Kidney tubule cell (primary cell): ENCODE measurements around the gene MAN1A1.

ENCODE experiments used
- DNase-seq: peaks from one replicate; pipeline ENCODE4 v3.0.0-alpha.2; 2018; ENCODE audit warnings: low spot score

The MAN1A1 gene

DNA sequence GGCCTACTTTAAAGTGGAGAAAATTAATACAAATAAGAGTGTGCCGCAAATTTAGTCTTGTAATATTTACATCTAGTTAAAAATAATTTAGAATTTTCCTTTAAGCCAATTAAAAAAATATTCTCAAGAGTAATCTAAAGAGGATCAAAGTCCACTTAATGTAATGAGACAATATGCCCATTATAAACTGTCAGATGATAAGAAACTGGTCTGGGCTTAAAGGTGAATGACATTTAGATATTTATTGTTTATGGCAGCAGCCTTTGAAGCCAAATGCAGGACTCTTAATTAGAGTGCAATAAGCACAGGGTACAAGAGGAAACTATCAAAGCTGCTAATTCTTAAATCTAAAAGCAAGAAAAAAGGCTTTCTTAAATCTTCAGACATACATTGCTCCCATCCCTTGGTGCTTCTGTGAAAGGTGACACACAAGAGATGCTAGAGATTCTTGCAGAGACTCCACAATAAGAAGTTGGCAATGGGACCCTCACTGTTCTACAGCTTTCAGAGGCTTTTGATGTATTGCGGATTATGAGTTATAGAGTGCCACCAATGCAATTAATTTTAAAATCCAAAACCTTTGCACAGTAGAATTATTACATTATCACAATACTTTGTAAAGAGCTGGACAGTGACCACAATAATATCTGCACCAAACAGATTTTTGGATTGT, 116.1 kb downstream of the MAN1A1 start:
- DNase-seq: no peak

DNA sequence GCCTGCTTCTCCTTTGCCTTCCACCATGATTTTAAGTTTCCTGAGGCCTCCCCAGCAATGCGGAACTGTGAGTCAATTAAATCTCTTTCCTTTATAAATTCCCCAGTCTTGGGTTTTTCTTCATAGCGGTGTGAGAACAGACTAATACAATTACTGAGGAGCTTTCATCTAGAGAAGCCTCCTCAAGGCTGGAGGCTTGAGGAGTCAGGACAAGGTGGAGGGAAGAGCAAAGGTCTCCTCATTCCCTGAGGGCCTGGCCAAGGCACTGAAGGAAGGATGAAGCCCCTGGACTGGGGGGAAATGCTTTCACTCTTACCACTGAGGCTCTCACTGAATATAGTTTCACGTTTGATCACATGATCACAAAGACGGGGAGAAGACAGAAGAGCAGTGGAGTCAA, 118.2 kb downstream of the MAN1A1 start:
- no peak for DNase-seq

- no peak for DNase-seq
Measured at GRCh38 chr6:119230160-119230559, 119.4 kb downstream of the MAN1A1 start.

DNA sequence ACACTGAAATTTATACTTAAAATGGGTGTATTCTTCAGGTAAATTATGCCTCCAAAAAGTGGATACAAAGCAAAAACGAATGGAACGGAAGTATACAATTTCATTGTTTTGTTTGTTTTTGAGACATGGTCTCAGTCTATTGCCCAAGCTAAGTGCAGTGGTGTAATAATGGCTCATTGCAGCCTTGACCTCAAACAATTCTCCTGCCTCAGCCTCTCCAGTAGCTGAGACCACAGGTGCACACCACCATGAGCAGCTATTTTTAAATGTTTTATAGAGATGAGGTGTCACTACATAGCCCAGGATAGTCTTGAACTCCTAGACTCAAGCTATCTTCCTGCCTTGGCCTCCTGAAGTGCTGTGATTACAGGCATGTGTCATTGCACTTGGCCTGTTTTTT, 122.2 kb downstream of the MAN1A1 start:
- no peak for DNase-seq

DNA sequence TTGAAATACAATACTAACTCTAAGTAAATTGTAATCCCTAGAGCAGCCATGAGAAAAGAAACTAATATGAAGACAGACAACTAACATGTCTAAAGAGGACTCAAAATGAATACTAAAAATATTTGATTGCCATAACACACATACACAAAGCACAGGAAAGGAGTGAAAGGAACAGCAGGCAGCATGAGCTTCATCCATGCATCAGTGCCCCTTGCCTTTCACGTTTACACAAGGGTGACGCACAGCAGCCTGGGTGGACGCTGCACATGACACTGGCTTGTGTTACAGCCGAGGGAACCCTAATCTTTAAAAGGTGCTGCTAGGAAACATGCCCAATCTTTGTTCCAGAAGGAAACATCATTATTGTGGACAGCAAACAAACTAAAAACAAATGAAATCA, 123.5 kb downstream of the MAN1A1 start:
- peak; percentile 68 for DNase-seq

DNA sequence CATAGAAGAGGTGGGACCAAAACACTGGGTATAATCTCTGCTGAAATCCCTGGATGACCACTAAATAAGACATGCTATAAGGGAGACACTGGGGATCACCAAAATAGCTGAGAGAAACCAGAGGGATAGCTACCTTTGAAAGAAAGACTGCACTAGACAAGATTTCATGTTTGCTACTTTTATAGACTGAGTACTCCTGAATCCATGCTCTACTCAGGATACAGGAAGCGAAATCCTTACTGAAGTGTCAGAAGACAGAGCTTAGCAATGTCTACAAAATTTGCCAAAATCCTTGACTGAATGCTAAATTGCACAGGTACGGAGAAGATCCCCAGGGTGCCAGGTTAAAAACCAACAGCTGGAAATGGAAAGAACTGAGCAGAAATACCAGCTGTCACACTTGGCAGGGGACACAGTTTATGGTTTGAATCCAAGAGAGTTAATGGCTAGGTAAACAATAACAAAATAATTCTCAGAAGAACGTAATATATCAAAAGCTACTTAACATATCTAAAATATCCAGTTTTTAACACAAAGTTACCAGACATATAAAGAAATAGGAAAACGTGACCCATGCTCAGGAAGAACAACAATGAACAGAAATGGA, 125.4 kb downstream of the MAN1A1 start:
- DNase-seq: no peak

DNA sequence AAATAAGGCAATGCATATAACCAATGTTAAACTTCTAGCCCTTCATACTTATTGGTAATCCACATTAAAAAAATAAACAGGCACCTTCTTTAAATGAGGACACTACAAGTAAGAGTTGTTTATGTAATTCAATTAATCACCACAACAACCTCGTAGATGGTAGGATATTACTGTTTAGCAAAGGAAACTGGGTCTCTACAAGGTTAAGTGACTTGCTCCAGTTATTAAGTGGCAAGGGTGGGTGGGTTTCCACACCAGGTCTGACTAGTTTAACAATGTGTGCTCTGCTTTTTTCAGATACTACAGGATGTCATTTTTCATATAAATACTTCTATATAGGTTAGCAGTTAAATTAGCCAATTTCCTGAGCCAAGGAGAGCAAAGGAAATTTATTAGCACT, 129.1 kb downstream of the MAN1A1 start:
- no peak for DNase-seq

GRCh38 chr6:119218548-119218947, 131.0 kb downstream of the MAN1A1 start:
- DNase-seq: no peak

- no peak for DNase-seq
Measured at GRCh38 chr6:119215885-119216590, 133.5 kb downstream of the MAN1A1 start.

DNA sequence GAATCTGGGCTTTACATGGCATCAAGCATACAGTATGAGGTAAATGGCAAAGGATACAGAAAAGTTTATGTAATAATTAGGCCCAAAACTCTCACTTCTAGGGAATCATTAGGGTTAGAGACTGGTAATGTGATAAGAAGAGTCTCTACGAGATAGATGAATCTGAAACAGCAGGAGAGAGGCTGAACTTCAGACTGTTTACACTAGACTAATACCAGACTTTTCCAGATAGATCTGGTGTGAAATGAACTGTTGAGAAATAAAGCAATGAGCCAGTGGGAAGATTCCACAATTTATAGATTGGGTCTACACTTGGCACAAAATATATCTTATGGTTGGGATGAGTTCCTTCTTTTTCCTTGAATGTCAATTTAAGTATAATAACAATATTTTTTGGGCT, 134.3 kb downstream of the MAN1A1 start:
- DNase-seq: no peak

GRCh38 chr6:119210596-119210995, 139.0 kb downstream of the MAN1A1 start:
- no peak for DNase-seq

GRCh38 chr6:119209452-119210205, 139.9 kb downstream of the MAN1A1 start:
- no peak for DNase-seq

DNA sequence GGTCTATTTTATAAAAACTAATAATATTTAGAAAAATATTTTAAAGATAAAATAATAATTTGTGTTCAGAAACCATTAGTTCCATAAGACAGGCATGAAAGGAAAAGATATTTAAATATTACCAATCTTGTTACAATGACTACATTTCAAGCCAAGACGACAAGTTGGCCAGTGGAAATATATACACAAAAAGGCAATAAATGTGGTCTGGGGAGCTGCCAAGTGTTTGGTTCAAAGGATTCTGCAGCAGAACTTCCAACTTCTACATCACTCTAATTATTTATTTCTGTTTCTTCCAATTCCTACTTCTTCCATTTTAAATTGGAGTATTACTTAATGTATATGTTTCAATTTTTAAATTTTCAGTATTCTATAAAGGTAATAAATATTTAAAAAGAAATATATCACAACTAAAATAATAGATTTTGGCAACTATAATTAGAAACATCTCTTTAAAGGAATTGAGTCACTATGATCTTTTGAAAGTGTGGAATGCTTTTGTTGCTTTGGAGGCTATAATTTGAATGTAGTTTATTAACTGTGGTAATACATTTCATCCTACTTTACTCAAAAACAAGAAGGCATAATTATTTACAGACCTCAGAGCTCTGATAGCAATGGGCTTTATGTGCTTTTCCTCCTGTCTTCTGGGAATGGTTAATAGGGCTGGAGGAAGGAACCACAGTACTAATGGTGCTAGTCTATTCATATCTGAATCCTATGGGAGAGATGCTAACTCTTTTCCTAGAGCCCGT, 141.4 kb downstream of the MAN1A1 start:
- DNase-seq: no peak

DNA sequence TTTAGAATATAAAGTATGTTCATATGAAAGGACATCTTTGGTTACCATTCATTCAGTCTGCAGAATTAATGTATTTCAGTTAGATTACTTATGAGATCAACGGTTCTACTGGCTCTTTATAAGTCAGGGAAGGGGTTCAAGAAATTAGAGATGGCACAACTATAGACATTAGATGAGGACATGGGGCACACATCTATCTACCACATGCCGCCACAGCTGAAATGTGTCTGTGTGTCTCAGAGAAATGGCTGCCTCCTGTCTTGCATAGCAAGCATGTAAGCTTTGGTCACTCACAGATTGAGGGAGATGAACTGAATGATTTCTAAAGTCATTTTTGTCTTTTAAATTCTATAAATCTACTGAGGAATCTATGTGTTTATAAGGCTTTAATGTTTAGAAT, 142.2 kb downstream of the MAN1A1 start:
- DNase-seq: no peak

GRCh38 chr6:119205911-119206618, 143.5 kb downstream of the MAN1A1 start:
- no peak for DNase-seq

- no peak for DNase-seq
Measured at GRCh38 chr6:119204719-119205118, 144.8 kb downstream of the MAN1A1 start.

DNA sequence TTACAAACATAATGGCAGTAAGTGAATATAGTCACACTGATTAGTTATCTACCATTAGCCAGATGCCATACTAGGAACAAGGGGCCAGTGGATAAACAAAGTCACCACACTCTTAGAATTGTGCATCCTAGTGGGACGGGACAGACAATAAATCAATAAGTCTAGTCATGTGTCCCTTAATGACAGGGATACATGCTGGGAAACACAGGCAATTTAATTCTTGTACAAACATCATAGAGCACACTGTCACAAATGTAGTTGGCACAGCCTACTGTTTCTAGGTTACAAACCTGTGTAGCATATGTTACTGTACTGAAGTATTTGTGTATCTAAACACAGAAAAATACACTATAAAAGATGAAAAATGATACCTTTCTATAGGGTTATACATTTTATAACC, 148.1 kb downstream of the MAN1A1 start:
- DNase-seq: no peak

DNA sequence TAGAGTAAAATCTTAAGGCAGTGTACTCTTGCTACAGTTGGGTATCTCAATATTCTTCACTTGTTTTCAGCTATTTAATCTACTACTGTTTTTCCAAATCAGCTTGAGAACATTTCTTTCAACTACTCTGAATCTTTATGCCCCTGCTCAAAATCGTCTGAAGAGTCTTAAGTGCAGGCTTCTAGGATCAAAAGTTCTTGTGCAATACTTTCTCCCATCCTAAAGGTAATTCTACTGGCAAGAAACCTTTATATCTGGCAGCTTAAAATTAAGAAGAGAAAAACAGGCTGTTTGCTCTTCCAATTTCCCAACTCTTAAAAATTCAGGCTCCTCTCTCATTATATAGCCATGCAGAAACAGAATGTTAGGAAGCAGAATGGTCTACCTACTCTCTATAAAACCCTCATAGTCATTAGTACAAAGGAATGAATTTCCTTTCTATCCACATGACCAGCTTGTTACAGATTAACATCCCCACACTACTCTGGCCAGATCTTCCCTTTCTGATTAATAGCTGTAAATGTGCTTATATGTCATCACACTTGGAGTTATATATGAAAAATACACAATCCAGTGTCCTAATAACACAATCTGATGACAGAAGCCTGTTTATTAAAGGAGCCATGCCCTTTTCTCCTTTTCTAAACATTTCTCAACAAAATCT, 148.9 kb downstream of the MAN1A1 start:
- DNase-seq: peak; percentile 72

DNA sequence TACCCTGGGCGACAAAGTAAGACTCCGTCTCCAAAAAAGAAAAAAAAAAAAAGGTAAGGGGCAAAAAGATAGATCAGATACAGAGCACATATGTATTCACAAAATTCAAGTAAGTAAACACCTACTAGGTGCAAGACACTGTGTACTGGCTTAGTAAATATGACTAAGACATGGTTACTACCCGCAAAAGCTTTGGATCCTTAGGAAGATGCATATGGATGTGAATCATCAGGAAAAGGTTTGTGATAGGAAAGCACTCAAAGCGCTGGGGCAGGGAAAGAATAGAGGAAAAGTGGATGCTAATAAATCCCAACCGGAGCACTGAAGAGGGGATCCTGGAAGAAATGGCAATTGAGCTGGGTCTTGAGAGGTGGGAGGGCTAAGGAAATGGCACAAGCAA, 152.3 kb downstream of the MAN1A1 start:
- DNase-seq: no peak

GRCh38 chr6:119196715-119197114, 152.8 kb downstream of the MAN1A1 start:
- no peak for DNase-seq

- DNase-seq: no peak
Measured at GRCh38 chr6:119195848-119196247, 153.7 kb downstream of the MAN1A1 start.
